ENCODE measurements around the gene MON1B. TPM values are rescaled to one million over a fixed set of nuclear protein-coding genes. Genes with fewer than 3 reads are reported as not detected.

MON1B gene
- total and polyA plus RNA-seq, 9 of the 15 experiments (the other 6 are each of a cell fraction or from before 2014, with no cell fraction given) = 5.0 to 66.0 (median 12.6) TPM

GRCh38 chr16:77208382-77208781, 17.4 kb downstream of the MON1B start:
- Histone ChIP-seq H3K4me2 (ENCODE audit: insufficient read depth, low read length) (no peak overlapping the region), H2AFZ (ENCODE audit: low read depth, low read length) (no peak overlapping the region), H3K9me3 (replicated peaks; ENCODE audit: control insufficient read depth, insufficient read depth, low read depth, low read length) (no peaks in the 10 kb centered on the region), H3K9ac (ENCODE audit: insufficient read depth in 1 of 2, low read depth in 2 of 2, low read length in 2 of 2) (no peak overlapping the region), H3K27ac (ENCODE audit: extremely low read depth, low read depth, low read length) (no peak overlapping the region), H4K20me1 (replicated peaks; ENCODE audit: control insufficient read depth, insufficient read depth, low read length) (no peaks in the 10 kb centered on the region; the same call in 1 of the 2 replicates), H3K9me1 (ENCODE audit: control insufficient read depth, insufficient read depth, low read length) (no peaks in the 10 kb centered on the region), H3K36me3 (ENCODE audit: control insufficient read depth, insufficient read depth, low read length) (no peaks in the 10 kb centered on the region), H3K4me3 (no peak overlapping the region), H3K79me2 (ENCODE audit: control insufficient read depth, insufficient read depth, low read length) (no peaks in the 10 kb centered on the region), H3K27me3 (ENCODE audit: control insufficient read depth in 2 of 2, insufficient read depth in 2 of 2, low read length in 2 of 2) (peaks cover 0 to 12% of the 10 kb centered on the region in 2 experiments; a peak in 3 of 5 replicates), H3K4me1 (replicated peaks in 1 of 2; ENCODE audit: control insufficient read depth in 2 of 2, insufficient read depth in 2 of 2, low read length in 2 of 2) (peaks cover 0 to 17% of the 10 kb centered on the region in 2 experiments; a peak in 2 of 5 replicates)
- in situ Hi-C loops (cut with MboI) (no loop called here), intact Hi-C loops (cut with micrococcal nuclease) (no loop called here)
- TF ChIP-seq CREBBP (IDR thresholded peaks at IDR 0.05; ENCODE audit: low read depth, low read length) (no peak), TSC22D4 (tag; IDR thresholded peaks at IDR 0.05) (no peak), HNRNPK (IDR thresholded peaks at IDR 0.05; ENCODE audit: low read depth, low read length, poor library complexity, severe bottlenecking) (no peak), RBM25 (IDR thresholded peaks at IDR 0.05; ENCODE audit: low read depth, low read length, severe bottlenecking) (peak; percentile 96), OTX1 (CRISPR knock-in tag; IDR thresholded peaks at IDR 0.05) (no peak), RBM15 (IDR thresholded peaks at IDR 0.05; ENCODE audit: insufficient read depth, low read length) (no peak), HDAC8 (tag; IDR thresholded peaks at IDR 0.05) (no peak), RFX5 (IDR thresholded peaks at IDR 0.05; ENCODE audit: low read depth, low read length) (no peak), PML (IDR thresholded peaks at IDR 0.05; ENCODE audit: low read length) (no peak), MEIS2 (IDR thresholded peaks at IDR 0.05; ENCODE audit: partially characterized antibody) (peak; percentile 32), NR0B1 (IDR thresholded peaks at IDR 0.05; ENCODE audit: partially characterized antibody) (no peak), CEBPZ (IDR thresholded peaks at IDR 0.05; ENCODE audit: borderline replicate concordance, low read depth, low read length) (no peak), DPF2 (IDR thresholded peaks at IDR 0.05) (no peak), ILF3 (IDR thresholded peaks at IDR 0.05; ENCODE audit: borderline replicate concordance) (no peak), CREB3 (tag; conservative IDR thresholded peaks at IDR 0.05; ENCODE audit: low read depth) (no peak), PHTF2 (CRISPR knock-in tag; IDR thresholded peaks at IDR 0.05) (no peak), BCOR (IDR thresholded peaks at IDR 0.05) (peak; percentile 37; the same call in 1 of the 2 replicates), HDAC6 (IDR thresholded peaks at IDR 0.05; ENCODE audit: low read depth, low read length) (no peak), CHD1 (IDR thresholded peaks at IDR 0.05; ENCODE audit: low read length) (no peak)
- WGBS (ENCODE audit: insufficient coverage, low coverage, missing lambda C conversion rate) = 23% methylated on average over 3 of the region's 3 CpGs
- DNase-seq (ENCODE audit: extremely low read depth in 1 of 4, low spot score in 3 of 4) (no peak), ATAC-seq (no peak), FAIRE-seq (no peak)
- ChIA-PET POLR2A (no interaction called here), CTCF (ENCODE audit: low intra/inter-chr PET ratio) (no interaction called here)
- no TSS peak for BruUV-seq (replicated peaks)

Data from K562 (cell line).